Neural crest cell (in vitro differentiated cells): ENCODE results near the gene PACSIN2. TPM values are rescaled to one million over a fixed set of nuclear protein-coding genes. Genes with fewer than 3 reads are reported as not detected.
A peak's percentile ranks its signal among the peaks of the same experiment; 100 is the strongest.

Source experiments
- DNase-seq: peaks from one replicate; pipeline ENCODE4 v3.0.0; 2021; ENCODE audit warnings: low read depth, mixed read lengths, low spot score
- H3K27ac Mint-ChIP-seq: one replicate; pipeline ENCODE4 v1.8.0; 2021; ENCODE audit warnings: mild to moderate bottlenecking, mixed read lengths; ENCODE audit not compliant: unreplicated experiment
- H3K27me3 Mint-ChIP-seq: 2 replicates; pipeline ENCODE4 v1.8.0; 2021; ENCODE audit warnings: low read depth, mild to moderate bottlenecking, mixed read lengths
- H3K36me3 Mint-ChIP-seq: 2 replicates; pipeline ENCODE4 v1.8.0; 2021; ENCODE audit warnings: low read depth, mild to moderate bottlenecking, mixed read lengths
- H3K4me1 Mint-ChIP-seq: 2 replicates; pipeline ENCODE4 v1.8.0; 2021; ENCODE audit warnings: mixed read lengths
- H3K4me3 Mint-ChIP-seq: one replicate; pipeline ENCODE4 v1.8.0; 2021; ENCODE audit warnings: mild to moderate bottlenecking, mixed read lengths
- H3K9me3 Mint-ChIP-seq: 2 replicates; pipeline ENCODE4 v1.8.0; 2021; ENCODE audit warnings: mixed read lengths
- CTCF ChIP-seq: fragments of 200-600 bp; sonication (generic); conservative IDR thresholded peaks from 2 replicates; pipeline ENCODE4 v1.5.0; 2021; ENCODE audit warnings: antibody characterized with exemption, mild to moderate bottlenecking
- total RNA-seq: library from RNA; stranded (reverse); gene quantifications from 2 replicates; pipeline ENCODE4 v1.2.1, GENCODE V29; 2021

PACSIN2 gene
- total RNA-seq, 1 donor from 2014 or later, result 79.4 TPM

GRCh38 chr22:42883970-42884369 is 131.0 kb downstream of the PACSIN2 start:
- Mint-ChIP-seq H3K36me3 (peaks cover 11% of the 10 kb centered on the region), H3K27ac (no peak overlapping the region), H3K4me1 (peaks cover 3% of the 10 kb centered on the region), H3K27me3 (no peaks in the 10 kb centered on the region), H3K4me3 (no peak overlapping the region), H3K9me3 (no peaks in the 10 kb centered on the region)
- DNase-seq, result no peak
- TF ChIP-seq CTCF, result no peak

- Mint-ChIP-seq H3K4me1 (no peaks in the 10 kb centered on the region), H3K9me3 (no peaks in the 10 kb centered on the region), H3K27me3 (no peaks in the 10 kb centered on the region), H3K36me3 (peaks cover 6% of the 10 kb centered on the region), H3K4me3 (peak overlapping the region; percentile 24), H3K27ac (no peak overlapping the region)
- no peak for TF ChIP-seq CTCF
- no peak for DNase-seq
Observed at GRCh38 chr22:42883121-42883520, 131.8 kb downstream of the PACSIN2 start.

- TF ChIP-seq CTCF, result no peak
- Mint-ChIP-seq H3K4me1 (no peaks in the 10 kb centered on the region), H3K27ac (no peak overlapping the region), H3K27me3 (no peaks in the 10 kb centered on the region), H3K9me3 (no peaks in the 10 kb centered on the region), H3K36me3 (peaks cover 6% of the 10 kb centered on the region), H3K4me3 (no peak overlapping the region)
- DNase-seq, result no peak
Observed at GRCh38 chr22:42881982-42882656, 132.8 kb downstream of the PACSIN2 start.

- H3K4me3 Mint-ChIP-seq, result no peak overlapping the region
- no peak for TF ChIP-seq CTCF
- H3K4me1 Mint-ChIP-seq, result no peaks in the 10 kb centered on the region
- H3K36me3 Mint-ChIP-seq, result peaks cover 6% of the 10 kb centered on the region
- no peak for DNase-seq
- no peak overlapping the region for H3K27ac Mint-ChIP-seq
- H3K27me3 Mint-ChIP-seq, result no peaks in the 10 kb centered on the region
- no peaks in the 10 kb centered on the region for H3K9me3 Mint-ChIP-seq
Observed at GRCh38 chr22:42881298-42881697, 133.7 kb downstream of the PACSIN2 start.

- peak; percentile 21 for TF ChIP-seq CTCF
- no peaks in the 10 kb centered on the region for H3K9me3 Mint-ChIP-seq
- H3K27ac Mint-ChIP-seq, result no peak overlapping the region
- no peak for DNase-seq
- no peak overlapping the region for H3K4me3 Mint-ChIP-seq
- peaks cover 6% of the 10 kb centered on the region for H3K36me3 Mint-ChIP-seq
- no peaks in the 10 kb centered on the region for H3K27me3 Mint-ChIP-seq
- no peaks in the 10 kb centered on the region for H3K4me1 Mint-ChIP-seq
Observed at GRCh38 chr22:42880815-42881214, 134.1 kb downstream of the PACSIN2 start.
